DOHH2 (cell line): ENCODE results near the gene ATP2B2.

Experiments used
- H3F3A ChIP-seq: fragments of 200-600 bp; sonication (generic), shearing (Covaris generic); 2 replicates; pipeline ENCODE4 v1.6.0; 2016; ENCODE audit warnings: antibody characterized with exemption, mild to moderate bottlenecking; ENCODE audit not compliant: control insufficient read depth, insufficient read depth
- H3K27ac ChIP-seq: fragments of 200-600 bp; sonication (generic); 2 replicates; pipeline ENCODE4 v1.5.1; 2014; ENCODE audit warnings: low read depth, mild to moderate bottlenecking, low read length, moderate library complexity
- H3K27me3 ChIP-seq: fragments of 200-600 bp; sonication (generic); 2 replicates; pipeline ENCODE4 v1.6.1; 2014; ENCODE audit warnings: mild to moderate bottlenecking, low read length, mixed read lengths; ENCODE audit not compliant: control insufficient read depth
- H3K36me3 ChIP-seq: fragments of 200-600 bp; sonication (generic); 2 replicates; pipeline ENCODE4 v1.6.1; 2014; ENCODE audit warnings: mild to moderate bottlenecking, low read length, moderate library complexity, mixed read lengths; ENCODE audit not compliant: control insufficient read depth
- H3K4me1 ChIP-seq: fragments of 200-600 bp; sonication (generic); 2 replicates; pipeline ENCODE4 v1.6.1; 2014; ENCODE audit warnings: mild to moderate bottlenecking, low read length, mixed read lengths; ENCODE audit not compliant: control insufficient read depth
- H3K4me2 ChIP-seq: fragments of 200-600 bp; sonication (generic); 2 replicates; pipeline ENCODE4 v1.6.0; 2014; ENCODE audit warnings: mild to moderate bottlenecking, low read length, moderate library complexity
- H3K4me3 ChIP-seq: fragments of 200-600 bp; sonication (generic); 2 replicates; pipeline ENCODE4 v1.5.1; 2014; ENCODE audit warnings: mild to moderate bottlenecking, low read length, mixed read lengths
- H3K79me2 ChIP-seq: fragments of 200-600 bp; sonication (generic); 2 replicates; pipeline ENCODE4 v1.6.1; 2014; ENCODE audit warnings: mild to moderate bottlenecking, low read length, mixed read lengths; ENCODE audit not compliant: control insufficient read depth
- H3K9me2 ChIP-seq: fragments of 200-600 bp; sonication (generic); replicated peaks from 2 replicates; pipeline ENCODE4 v1.6.1; 2014; ENCODE audit warnings: mild to moderate bottlenecking, low read length, mixed read lengths; ENCODE audit not compliant: control insufficient read depth
- H3K9me3 ChIP-seq: fragments of 200-600 bp; sonication (generic); 2 replicates; pipeline ENCODE4 v1.6.1; 2014; ENCODE audit warnings: antibody characterized with exemption, low read length, mixed read lengths; ENCODE audit not compliant: control insufficient read depth, insufficient read depth
- H4K20me1 ChIP-seq: fragments of 200-600 bp; sonication (generic); 2 replicates; pipeline ENCODE4 v1.6.0; 2014; ENCODE audit warnings: low read depth, mild to moderate bottlenecking, antibody characterized with exemption, low read length, moderate library complexity; ENCODE audit not compliant: control insufficient read depth, insufficient read depth
- EZH2phosphoT487 ChIP-seq: fragments of 200-600 bp; sonication (generic); IDR thresholded peaks from 2 replicates; pipeline ENCODE4 v1.6.1; 2017; ENCODE audit warnings: borderline replicate concordance, mild to moderate bottlenecking, antibody characterized with exemption, low read length, moderate library complexity, mixed read lengths
- TF ChIP-seq, protein P1 (sequence below): fragments of 200-600 bp; sonication (generic); IDR thresholded peaks from one replicate; pipeline ENCODE4 v1.5.1; 2014; ENCODE audit warnings: antibody characterized with exemption, mild to moderate bottlenecking, low read depth, low read length; ENCODE audit not compliant: poor library complexity, severe bottlenecking

ATP2B2 gene

DNA sequence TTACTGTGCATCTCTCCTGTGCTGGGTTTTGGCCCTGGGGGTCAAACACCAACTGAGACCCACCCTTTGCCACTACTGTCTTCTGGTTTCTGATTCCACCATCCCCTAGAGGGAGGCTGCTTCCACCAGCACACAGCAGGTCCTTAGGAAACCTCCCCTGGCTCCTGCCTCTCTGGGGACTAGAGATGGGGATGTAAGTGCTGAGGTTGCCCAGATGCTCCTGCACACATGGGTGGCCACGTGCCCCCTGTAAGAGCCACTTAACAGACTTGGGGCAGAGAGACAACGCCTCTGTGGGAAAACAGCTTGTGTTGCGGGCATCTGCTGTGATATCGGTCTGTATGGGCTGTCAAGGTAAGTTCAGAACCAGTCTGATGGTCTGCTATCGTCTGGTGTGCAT lies 83.4 kb downstream of the ATP2B2 start:
- Histone ChIP-seq H3K4me2 (no peak overlapping the region), H3K27me3 (peaks cover 8% of the 10 kb centered on the region; the same call in 1 of the 2 replicates), H3F3A (no peaks in the 10 kb centered on the region), H3K9me3 (no peaks in the 10 kb centered on the region), H3K9me2 (no peaks in the 10 kb centered on the region), H3K4me1 (peaks cover 6% of the 10 kb centered on the region; the same call in 1 of the 2 replicates), H3K4me3 (no peak overlapping the region), H3K79me2 (no peaks in the 10 kb centered on the region), H3K27ac (no peak overlapping the region), H4K20me1 (no peaks in the 10 kb centered on the region), H3K36me3 (no peaks in the 10 kb centered on the region)
- TF ChIP-seq, protein P1, sequence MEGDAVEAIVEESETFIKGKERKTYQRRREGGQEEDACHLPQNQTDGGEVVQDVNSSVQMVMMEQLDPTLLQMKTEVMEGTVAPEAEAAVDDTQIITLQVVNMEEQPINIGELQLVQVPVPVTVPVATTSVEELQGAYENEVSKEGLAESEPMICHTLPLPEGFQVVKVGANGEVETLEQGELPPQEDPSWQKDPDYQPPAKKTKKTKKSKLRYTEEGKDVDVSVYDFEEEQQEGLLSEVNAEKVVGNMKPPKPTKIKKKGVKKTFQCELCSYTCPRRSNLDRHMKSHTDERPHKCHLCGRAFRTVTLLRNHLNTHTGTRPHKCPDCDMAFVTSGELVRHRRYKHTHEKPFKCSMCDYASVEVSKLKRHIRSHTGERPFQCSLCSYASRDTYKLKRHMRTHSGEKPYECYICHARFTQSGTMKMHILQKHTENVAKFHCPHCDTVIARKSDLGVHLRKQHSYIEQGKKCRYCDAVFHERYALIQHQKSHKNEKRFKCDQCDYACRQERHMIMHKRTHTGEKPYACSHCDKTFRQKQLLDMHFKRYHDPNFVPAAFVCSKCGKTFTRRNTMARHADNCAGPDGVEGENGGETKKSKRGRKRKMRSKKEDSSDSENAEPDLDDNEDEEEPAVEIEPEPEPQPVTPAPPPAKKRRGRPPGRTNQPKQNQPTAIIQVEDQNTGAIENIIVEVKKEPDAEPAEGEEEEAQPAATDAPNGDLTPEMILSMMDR: no peak
- TF ChIP-seq EZH2phosphoT487: no peak

DNA sequence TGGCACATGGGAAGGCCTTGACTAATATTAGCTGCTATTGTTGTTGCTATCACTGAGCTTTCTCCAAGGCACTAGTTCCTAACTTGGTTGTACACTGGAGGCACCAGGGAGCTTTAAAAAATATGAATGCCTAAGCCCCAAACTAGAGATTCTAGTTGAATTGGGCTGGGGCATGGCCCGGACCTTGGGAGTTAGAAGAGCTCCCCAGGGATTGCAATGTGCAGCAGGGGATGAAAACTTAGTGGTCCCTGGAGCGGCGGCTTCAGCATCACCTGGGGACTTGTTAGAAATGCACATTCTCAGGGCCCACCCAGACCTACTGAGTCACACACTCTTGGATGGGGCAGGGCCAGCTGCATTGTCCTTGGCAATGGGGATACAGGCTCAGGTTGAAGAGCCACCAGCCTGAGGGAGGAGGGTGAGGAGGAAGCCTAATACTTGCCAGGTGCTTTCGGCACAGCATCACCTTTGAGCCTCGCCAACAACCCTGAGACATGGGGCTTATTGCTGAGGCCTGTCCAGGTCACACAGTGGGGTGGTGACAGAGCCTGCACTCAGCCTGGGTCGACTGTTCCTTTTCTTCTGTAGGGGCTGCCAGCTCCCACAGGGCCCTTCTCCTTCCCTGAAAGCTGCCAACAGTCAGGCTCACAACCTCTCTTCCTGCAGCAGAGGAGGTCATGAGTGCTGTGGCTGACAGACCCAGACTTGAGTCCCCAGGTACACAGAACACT lies 84.5 kb downstream of the ATP2B2 start:
- Histone ChIP-seq H4K20me1 (no peaks in the 10 kb centered on the region), H3K27ac (no peak overlapping the region), H3K9me3 (no peaks in the 10 kb centered on the region), H3F3A (no peaks in the 10 kb centered on the region), H3K4me1 (peaks cover 6% of the 10 kb centered on the region; the same call in 1 of the 2 replicates), H3K36me3 (no peaks in the 10 kb centered on the region), H3K4me3 (no peak overlapping the region), H3K27me3 (peaks cover 11% of the 10 kb centered on the region; the same call in 1 of the 2 replicates), H3K4me2 (no peak overlapping the region), H3K79me2 (no peaks in the 10 kb centered on the region), H3K9me2 (no peaks in the 10 kb centered on the region)
- TF ChIP-seq EZH2phosphoT487: no peak
- TF ChIP-seq, protein P1: no peak

- Histone ChIP-seq H4K20me1 (no peaks in the 10 kb centered on the region), H3K4me3 (no peak overlapping the region), H3K4me2 (no peak overlapping the region), H3K4me1 (peaks cover 6% of the 10 kb centered on the region; the same call in 1 of the 2 replicates), H3K36me3 (no peaks in the 10 kb centered on the region), H3K27ac (no peak overlapping the region), H3K79me2 (no peaks in the 10 kb centered on the region), H3K27me3 (0 out of 2 replicates have a peak, but pooled peaks cover 6% of the 10 kb centered on the region), H3F3A (no peaks in the 10 kb centered on the region), H3K9me3 (no peaks in the 10 kb centered on the region), H3K9me2 (no peaks in the 10 kb centered on the region)
- TF ChIP-seq EZH2phosphoT487: no peak
- TF ChIP-seq, protein P1: no peak
Measured at GRCh38 chr3:10419637-10420232, 85.7 kb downstream of the ATP2B2 start.
